Caco-2 (cell line): ENCODE measurements around the gene ABCD4. TPM values are rescaled to one million over a fixed set of nuclear protein-coding genes. Genes with fewer than 3 reads are reported as not detected.
A peak's percentile ranks its signal among the peaks of the same experiment; 100 is the strongest.

Experiments
- Bru-seq: library from RNA; stranded (reverse); fragments of 400-500 nt; gene quantifications from one replicate; lab custom pipeline; 2021; lab: Mats Ljungman, UMichigan
- BruChase-seq, 2 experiments: library from RNA; stranded (reverse); fragments of 400-500 nt; gene quantifications; one replicate each; lab custom pipeline; 2021; lab: Mats Ljungman, UMichigan
- BruUV-seq: library from RNA; stranded (reverse); fragments of 400-500 nt; replicated peaks from 2 replicates; lab custom pipeline; 2021; lab: Mats Ljungman, UMichigan
- CTCF ChIA-PET: fragments of 300-600 bp; sonication (Branson Sonifier 250); formaldehyde crosslinking; loops from one replicate; lab custom pipeline; 2022; ENCODE audit warnings: antibody characterized with exemption; lab: Charles Lee
- POLR2A ChIA-PET: fragments of 300-600 bp; sonication (Branson Sonifier 250); formaldehyde crosslinking; loops from one replicate; lab custom pipeline; 2022; ENCODE audit warnings: antibody characterized with exemption; lab: Charles Lee
- DNase-seq, 2 experiments: peaks; one replicate each; pipeline versions ENCODE4 v3.0.0 to v3.0.0-alpha.2; 2020 to 2022
- H3K27me3 ChIP-seq: replicated peaks from 2 replicates; pipeline ENCODE4 v1.6.0; 2011; ENCODE audit warnings: low read length; ENCODE audit not compliant: control insufficient read depth, insufficient read depth
- H3K36me3 ChIP-seq: 2 replicates; pipeline ENCODE4 v1.5.1; 2011; ENCODE audit warnings: low read length; ENCODE audit not compliant: control insufficient read depth, insufficient read depth
- H3K4me1 ChIP-seq: fragments of 250-450 bp; sonication (Bioruptor Pico); 2 replicates; pipeline ENCODE4 v1.5.1; 2020; ENCODE audit warnings: mild to moderate bottlenecking
- H3K4me3 ChIP-seq: 2 replicates; pipeline ENCODE4 v1.5.1; 2011; ENCODE audit warnings: low read depth, mild to moderate bottlenecking, control low read depth, low read length
- H3K9me3 ChIP-seq: fragments of 250-450 bp; sonication (Bioruptor Pico); 2 replicates; pipeline ENCODE4 v1.5.1; 2020; ENCODE audit warnings: mild to moderate bottlenecking, moderate library complexity
- H3K27ac Mint-ChIP-seq: one replicate; pipeline ENCODE4 v1.8.0; 2022; ENCODE audit warnings: mixed read lengths; ENCODE audit not compliant: unreplicated experiment
- H3K27me3 Mint-ChIP-seq: one replicate; pipeline ENCODE4 v1.8.0; 2022; ENCODE audit warnings: mixed read lengths; ENCODE audit not compliant: insufficient read depth, unreplicated experiment
- H3K36me3 Mint-ChIP-seq: one replicate; pipeline ENCODE4 v1.8.0; 2022; ENCODE audit warnings: mild to moderate bottlenecking, mixed read lengths; ENCODE audit not compliant: insufficient read depth, unreplicated experiment
- H3K4me1 Mint-ChIP-seq: one replicate; pipeline ENCODE4 v1.8.0; 2022; ENCODE audit warnings: low read depth, mixed read lengths; ENCODE audit not compliant: unreplicated experiment
- H3K4me3 Mint-ChIP-seq: one replicate; pipeline ENCODE4 v1.8.0; 2022; ENCODE audit warnings: mild to moderate bottlenecking, moderate library complexity, mixed read lengths; ENCODE audit not compliant: unreplicated experiment
- H3K9me3 Mint-ChIP-seq: one replicate; pipeline ENCODE4 v1.8.0; 2022; ENCODE audit warnings: mixed read lengths; ENCODE audit not compliant: unreplicated experiment
- CTCF ChIP-seq, 2 experiments: fragments of 200-600 bp in 1 of 2; IDR thresholded peaks; 1 replicate in 1 of 2; 2 replicates in 1 of 2; pipeline versions ENCODE4 v1.5.1 to v1.8.0; 2011 to 2022; ENCODE audit warnings: antibody characterized with exemption in 1 of 2, control low read depth in 1 of 2, inconsistent platforms in 1 of 2, low read depth in 1 of 2, low read length in 1 of 2, mild to moderate bottlenecking in 1 of 2, moderate library complexity in 1 of 2; ENCODE audit not compliant: insufficient read depth in 1 of 2, severe bottlenecking in 1 of 2, unreplicated experiment in 1 of 2
- intact Hi-C: fragments of 100-400 bp; cut with micrococcal nuclease; formaldehyde crosslinking; loops from one replicate; pipeline ENCODE4 v1.10.0; 2022; ENCODE audit not compliant: unreplicated experiment
- long read RNA-seq: library from polyadenylated mRNA; stranded (forward); transcript quantifications from one replicate; pipeline ENCODE4 v2.0.0, GENCODE V29; 2022
- total RNA-seq: library from RNA; stranded (reverse); gene quantifications from 2 replicates; pipeline ENCODE4 v1.2.3, GENCODE V29; 2022

The ABCD4 gene
- total RNA-seq: 72.8 and 82.1 TPM in 2 replicates
- Bru-seq, nascent RNA: percentile 79 among the genes with signal in this experiment
- percentile 88 among the genes with signal in this experiment for BruChase-seq, experiment 1, labeled RNA remaining after a 2-hour chase
- BruChase-seq, experiment 2, labeled RNA remaining after a 6-hour chase: percentile 84 among the genes with signal in this experiment
- long read RNA-seq, transcript ABCD4-201 (19 exons, 3,003 nt): major isoform, 15 of 66 reads
- long read RNA-seq, partial matches to known transcripts: 13 of 66 reads
- long read RNA-seq, other reads (novel, unspliced or antisense): 32 of 66 reads

GRCh38 chr14:74302634-74303569 is at the start of gene ABCD4:
ABCD4 (minus strand) TSS chr14:74302934; CDS start chr14:74302912, 22 bp downstream.
- Histone ChIP-seq H3K9me3 (no peaks in the 10 kb centered on the region), H3K4me3 (peak within 1 kb of the TSS; percentile 91), H3K4me1 (0 out of 2 replicates have a peak, but pooled peaks cover 3% of the 10 kb centered on the region), H3K36me3 (peaks cover 2% of the 10 kb centered on the region; the same call in 1 of the 2 replicates), H3K27me3 (no peaks in the 10 kb centered on the region)
- peak within 1 kb of the TSS; percentile 78 for H3K27ac Mint-ChIP-seq
- ChIA-PET POLR2A (interaction anchor here (0.9 to 1.3 kb wide), 2 partner anchors 47 to 353 kb away, joined by 3 read pairs; partner anchors contain the start of genes COQ6 and FAM161B), CTCF (interaction anchor here (0.6 to 1.1 kb wide), 7 partner anchors 8 to 1142 kb away, joined by 3 to 8 read pairs (median 3); no protein-coding TSS in a partner anchor)
- peak; percentile 13 to 66 for TF ChIP-seq CTCF (IDR thresholded peaks at IDR 0.05; ENCODE audit: insufficient read depth in 1 of 2, low read depth in 1 of 2, low read length in 1 of 2, severe bottlenecking in 1 of 2, unreplicated experiment in 1 of 2)
- peaks cover 44% of the 10 kb centered on the region for H3K36me3 Mint-ChIP-seq
- peak within 1 kb of the TSS; percentile 92 for H3K4me3 Mint-ChIP-seq
- peak; percentile 96 to 97 for DNase-seq
- no peaks in the 10 kb centered on the region for H3K9me3 Mint-ChIP-seq
- no TSS peak for BruUV-seq
- H3K27me3 Mint-ChIP-seq: no peaks in the 10 kb centered on the region
- intact Hi-C loops: no loop called here
- no peaks in the 10 kb centered on the region for H3K4me1 Mint-ChIP-seq

- DNase-seq: no peak
- H3K36me3 Mint-ChIP-seq: no peaks in the 10 kb centered on the region
- Histone ChIP-seq H3K27me3 (no peaks in the 10 kb centered on the region), H3K9me3 (no peaks in the 10 kb centered on the region), H3K4me1 (peaks cover 50% of the 10 kb centered on the region), H3K4me3 (no peak overlapping the region), H3K36me3 (no peaks in the 10 kb centered on the region)
- CTCF ChIA-PET: interaction anchor here (1.5 to 1.7 kb wide), 2 partner anchors 10 to 48 kb away, joined by 3 to 8 read pairs; partner anchors contain the start of gene ABCD4
- POLR2A ChIA-PET: interaction anchor here (0.6 kb wide), 1 partner anchor 661 kb away, joined by 4 read pairs; no protein-coding TSS in a partner anchor
- peak overlapping the region; percentile 65 for H3K4me3 Mint-ChIP-seq
- H3K4me1 Mint-ChIP-seq: peaks cover 33% of the 10 kb centered on the region
- intact Hi-C loops: no loop called here
- BruUV-seq: no TSS peak
- H3K27ac Mint-ChIP-seq: peak overlapping the region; percentile 84
- TF ChIP-seq CTCF (IDR thresholded peaks at IDR 0.05; ENCODE audit: insufficient read depth in 1 of 2, low read depth in 1 of 2, low read length in 1 of 2, severe bottlenecking in 1 of 2, unreplicated experiment in 1 of 2): no peak
- H3K27me3 Mint-ChIP-seq: no peaks in the 10 kb centered on the region
- no peaks in the 10 kb centered on the region for H3K9me3 Mint-ChIP-seq
Measured at GRCh38 chr14:74350928-74351323, 48.2 kb upstream of the ABCD4 start.
